ENCODE results near the gene DGKB.

DNA sequence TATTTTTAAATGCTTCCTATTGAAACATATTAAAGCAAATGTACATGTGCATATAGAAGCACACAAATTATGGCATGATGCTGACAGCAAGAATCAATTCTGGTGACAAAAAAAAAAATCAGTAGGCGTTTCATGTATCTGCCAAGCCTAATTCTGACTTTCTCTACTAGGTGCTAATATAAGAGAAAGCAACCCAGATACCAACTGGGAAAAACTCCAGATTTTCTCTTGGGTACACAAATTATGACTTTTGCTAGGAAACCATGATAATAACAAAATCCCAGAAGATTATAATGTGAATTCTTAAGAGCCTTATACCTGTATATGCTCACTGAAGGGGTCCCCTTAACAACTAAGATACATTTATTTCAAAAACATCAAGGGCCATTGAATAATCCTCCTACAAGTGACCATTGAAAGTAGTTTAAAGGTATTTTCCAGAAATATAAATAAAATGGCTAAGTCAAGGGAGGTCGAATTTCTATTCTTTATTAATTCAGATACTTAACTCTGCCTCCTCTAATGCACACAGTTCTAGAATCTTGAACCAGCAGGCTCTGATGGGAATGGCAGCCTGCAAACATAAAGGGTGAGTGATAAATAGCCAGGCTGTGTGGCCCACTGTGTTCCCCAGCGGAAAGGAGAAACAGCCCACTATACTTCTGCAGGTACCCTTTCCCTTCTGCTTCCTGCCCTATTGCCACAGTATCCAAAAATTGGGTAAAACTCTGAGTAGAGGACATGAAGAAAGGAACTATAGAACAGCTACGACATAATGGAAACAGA, 84.5 kb downstream of the DGKB start:
- TF ChIP-seq POLR2AphosphoS5 (IDR thresholded peaks at IDR 0.05; ENCODE audit: low read depth, low read length) (no peak), TAF1 (IDR thresholded peaks at IDR 0.05; ENCODE audit: low read depth, low read length) (no peak)
